ENCODE data around the gene PLA2R1. TPM values are rescaled to one million over a fixed set of nuclear protein-coding genes. Genes with fewer than 3 reads are reported as not detected.

The PLA2R1 gene
- total RNA-seq, 4 donors from 2014 or later: 1.4 to 18.2 (median 14.6) TPM

- no peaks in the 10 kb centered on the region for H3K36me3 ChIP-seq
- no peak for DNase-seq
- intact Hi-C loops (cut with DNase I; ENCODE audit: low total_unique reads) (no loop called here), in situ Hi-C loops (cut with MboI; ENCODE audit: low pct_ligation_motif_present in 1 of 4, low pct_unique_long_range_greater_than_20kb in 1 of 4, low sequenced_read_pairs in 3 of 4) (no loop called here)
- H3K4me3 ChIP-seq: no peak overlapping the region
- H3K9me3 ChIP-seq: no peaks in the 10 kb centered on the region
- TF ChIP-seq POLR2A (IDR thresholded peaks at IDR 0.05): no peak
- no peak for TF ChIP-seq CTCF (IDR thresholded peaks at IDR 0.05)
- no peak for TF ChIP-seq EP300 (IDR thresholded peaks at IDR 0.05; ENCODE audit: low read depth)
- no peak for TF ChIP-seq POLR2AphosphoS5 (IDR thresholded peaks at IDR 0.05)
- H3K27me3 ChIP-seq: no peaks in the 10 kb centered on the region
- no peak overlapping the region for H3K27ac ChIP-seq
- H3K4me1 ChIP-seq: peaks cover 0 to 4% (median 0%) of the 10 kb centered on the region in 4 donors
- 83% methylated on average over 6 of the region's 6 CpGs; no CpG with 5 or more reads in 1 of the 2 donors for WGBS, 2 donors (ENCODE audit: low coverage in 1 of 2)
Observed at GRCh38 chr2:160015746-160016145, 46.7 kb downstream of the PLA2R1 start.

DNA sequence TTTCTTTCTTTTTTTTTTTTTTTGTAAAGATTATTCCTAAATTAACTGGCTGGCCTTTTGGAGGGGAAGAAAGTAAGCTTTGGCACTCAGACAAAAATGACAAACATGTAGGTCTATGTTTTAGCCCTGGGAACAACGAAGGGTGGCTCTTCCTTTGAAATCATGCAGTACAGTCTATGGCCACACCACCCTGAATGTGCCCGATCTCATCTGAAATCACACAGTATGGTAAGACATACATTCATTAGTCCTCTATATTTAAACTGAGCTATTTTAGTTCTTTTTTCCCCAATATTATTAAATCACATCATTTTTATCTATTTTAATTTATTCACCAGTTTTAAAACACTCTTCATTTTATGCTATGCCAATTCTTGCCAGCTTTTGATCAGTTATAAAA is 48.2 kb downstream of the PLA2R1 start:
- in situ Hi-C loops (cut with MboI; ENCODE audit: low pct_ligation_motif_present in 1 of 4, low pct_unique_long_range_greater_than_20kb in 1 of 4, low sequenced_read_pairs in 3 of 4): no loop called here
- TF ChIP-seq CTCF (IDR thresholded peaks at IDR 0.05) (no peak), EP300 (IDR thresholded peaks at IDR 0.05; ENCODE audit: low read depth) (no peak), POLR2AphosphoS5 (IDR thresholded peaks at IDR 0.05) (no peak), POLR2A (IDR thresholded peaks at IDR 0.05) (no peak)
- DNase-seq: no peak
- Histone ChIP-seq H3K4me3 (no peak overlapping the region), H3K4me1 (no peaks in the 10 kb centered on the region), H3K27ac (no peak overlapping the region), H3K9me3 (no peaks in the 10 kb centered on the region), H3K27me3 (no peaks in the 10 kb centered on the region), H3K36me3 (peaks cover 0 to 4% (median 0%) of the 10 kb centered on the region in 4 donors)
- WGBS, 2 donors (ENCODE audit: low coverage in 1 of 2): 20 to 73% methylated on average over 2 of the region's 2 CpGs
- intact Hi-C loops (cut with DNase I; ENCODE audit: low total_unique reads): no loop called here

DNA sequence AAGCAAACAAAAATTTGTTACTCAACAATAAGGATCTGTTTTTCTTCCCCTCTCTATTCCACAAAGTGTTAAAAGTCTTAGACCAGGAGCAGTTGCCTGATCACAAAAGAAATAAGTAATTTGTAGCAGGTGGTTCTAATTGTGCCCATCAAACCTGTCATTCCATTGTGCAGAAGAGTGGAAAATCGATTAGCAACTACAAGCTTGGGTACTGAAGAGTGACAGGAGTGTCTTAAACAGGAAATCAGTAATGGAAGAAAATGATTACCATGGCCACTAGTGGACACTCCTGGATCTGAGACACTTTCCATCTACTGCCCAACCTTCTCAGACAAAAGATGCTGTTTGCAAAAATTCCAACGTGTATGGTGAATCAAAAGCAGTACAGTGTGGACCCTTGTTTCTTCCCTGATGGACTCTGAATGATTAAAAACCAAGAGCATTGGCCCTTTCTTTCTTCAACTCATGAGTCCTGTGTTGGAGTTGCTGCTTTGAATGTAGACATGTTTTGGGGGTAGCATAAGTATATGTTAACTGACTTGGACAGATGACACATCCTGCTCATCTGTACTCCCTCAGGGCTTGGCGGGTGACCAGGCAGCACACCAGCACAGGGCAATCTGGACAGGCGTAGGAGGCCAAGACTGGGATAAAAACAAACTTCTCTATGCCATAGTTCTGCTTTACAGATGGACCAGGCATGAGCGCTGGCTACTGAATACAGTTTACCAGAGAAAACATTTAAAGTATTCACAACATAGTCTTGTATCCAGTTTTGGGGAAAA is 51.9 kb downstream of the PLA2R1 start:
- in situ Hi-C loops (cut with MboI; ENCODE audit: low pct_ligation_motif_present in 1 of 4, low pct_unique_long_range_greater_than_20kb in 1 of 4, low sequenced_read_pairs in 3 of 4): no loop called here
- no peak overlapping the region for H3K4me3 ChIP-seq
- no peaks in the 10 kb centered on the region for H3K27me3 ChIP-seq
- no peak overlapping the region for H3K27ac ChIP-seq
- DNase-seq: no peak
- no peaks in the 10 kb centered on the region for H3K9me3 ChIP-seq
- peaks cover 0 to 6% (median 0%) of the 10 kb centered on the region in 4 donors for H3K36me3 ChIP-seq
- no peaks in the 10 kb centered on the region for H3K4me1 ChIP-seq
- 80 to 85% methylated on average over 1 to 5 of the region's 5 CpGs for WGBS, 2 donors (ENCODE audit: low coverage in 1 of 2)
- TF ChIP-seq CTCF (IDR thresholded peaks at IDR 0.05) (no peak), POLR2A (IDR thresholded peaks at IDR 0.05) (no peak), EP300 (IDR thresholded peaks at IDR 0.05; ENCODE audit: low read depth) (no peak), POLR2AphosphoS5 (IDR thresholded peaks at IDR 0.05) (no peak)
- intact Hi-C loops (cut with DNase I; ENCODE audit: low total_unique reads): no loop called here

- Histone ChIP-seq H3K27me3 (no peaks in the 10 kb centered on the region), H3K4me1 (no peaks in the 10 kb centered on the region), H3K36me3 (peaks cover 0 to 6% (median 0%) of the 10 kb centered on the region in 4 donors), H3K27ac (no peak overlapping the region), H3K4me3 (no peak overlapping the region), H3K9me3 (no peaks in the 10 kb centered on the region)
- TF ChIP-seq CTCF (IDR thresholded peaks at IDR 0.05) (no peak), POLR2A (IDR thresholded peaks at IDR 0.05) (no peak), EP300 (IDR thresholded peaks at IDR 0.05; ENCODE audit: low read depth) (no peak), POLR2AphosphoS5 (IDR thresholded peaks at IDR 0.05) (no peak)
- no peak for DNase-seq
- intact Hi-C loops (cut with DNase I; ENCODE audit: low total_unique reads): no loop called here
- WGBS, 2 donors (ENCODE audit: low coverage in 1 of 2): 90 to 94% methylated on average over 3 to 5 of the region's 5 CpGs
- in situ Hi-C loops (cut with MboI; ENCODE audit: low pct_ligation_motif_present in 1 of 4, low pct_unique_long_range_greater_than_20kb in 1 of 4, low sequenced_read_pairs in 3 of 4): no loop called here
Observed at GRCh38 chr2:160007111-160007510, 55.3 kb downstream of the PLA2R1 start.

Measured in transverse colon (tissue), 4 donors.